ENCODE data around the gene ARRB1.

GRCh38 chr11:75350122-75350742 lies 1.2 kb downstream of the ARRB1 start:
- TF ChIP-seq CTCF (IDR thresholded peaks at IDR 0.05) (no peak), POLR2A (IDR thresholded peaks at IDR 0.05) (no peak)
